ENCODE results near the gene DAB1.

- TF ChIP-seq CTCF (IDR thresholded peaks at IDR 0.05; ENCODE audit: insufficient read depth, low read length, poor library complexity, severe bottlenecking) (no peak), EZH2phosphoT487 (conservative IDR thresholded peaks at IDR 0.05; ENCODE audit: low read length) (no peak)
These were observed 265.3 kb downstream of the DAB1 start for GRCh38 chr1:57158604-57158998.
